Fibroblast of skin of abdomen (primary cell): ENCODE results near the gene KCNE4.

Experiments used
- DNase-seq: peaks from one replicate; pipeline ENCODE4 v3.0.0-alpha.2; 2013

Gene KCNE4

GRCh38 chr2:223058952-223059716, 7.1 kb downstream of the KCNE4 start:
- DNase-seq: peak; percentile 83

GRCh38 chr2:223060201-223060825, 8.3 kb downstream of the KCNE4 start:
- DNase-seq: no peak

GRCh38 chr2:223062396-223062795, 10.4 kb downstream of the KCNE4 start:
- peak; percentile 97 for DNase-seq

GRCh38 chr2:223065107-223065506, 13.1 kb downstream of the KCNE4 start:
- no peak for DNase-seq

GRCh38 chr2:223066721-223067120, 14.7 kb downstream of the KCNE4 start:
- no peak for DNase-seq

GRCh38 chr2:223068071-223068470, 16.1 kb downstream of the KCNE4 start:
- DNase-seq: no peak

GRCh38 chr2:223069465-223069864, 17.5 kb downstream of the KCNE4 start:
- DNase-seq: no peak

GRCh38 chr2:223069988-223070387, 18.0 kb downstream of the KCNE4 start:
- DNase-seq: no peak

GRCh38 chr2:223071139-223071538, 19.1 kb downstream of the KCNE4 start:
- DNase-seq: no peak

- DNase-seq: no peak
Observed at GRCh38 chr2:223072826-223073225, 20.8 kb downstream of the KCNE4 start.

- peak; percentile 71 for DNase-seq
Observed at GRCh38 chr2:223075301-223076270, 23.6 kb downstream of the KCNE4 start.

GRCh38 chr2:223076573-223076972, 24.6 kb downstream of the KCNE4 start:
- peak; percentile 92 for DNase-seq

- DNase-seq: no peak
Observed at GRCh38 chr2:223078482-223078881, 26.5 kb downstream of the KCNE4 start.

GRCh38 chr2:223079378-223079777, 27.4 kb downstream of the KCNE4 start:
- DNase-seq: no peak

GRCh38 chr2:223079925-223080324, 27.9 kb downstream of the KCNE4 start:
- no peak for DNase-seq

GRCh38 chr2:223080790-223081360, 28.9 kb downstream of the KCNE4 start:
- peak; percentile 40 for DNase-seq

GRCh38 chr2:223081789-223082188, 29.8 kb downstream of the KCNE4 start:
- peak; percentile 46 for DNase-seq

- DNase-seq: peak; percentile 51
Observed at GRCh38 chr2:223082706-223083105, 30.7 kb downstream of the KCNE4 start.

- DNase-seq: no peak
Observed at GRCh38 chr2:223083402-223084070, 31.5 kb downstream of the KCNE4 start.

GRCh38 chr2:223084873-223085272, 32.9 kb downstream of the KCNE4 start:
- DNase-seq: no peak

- no peak for DNase-seq
Observed at GRCh38 chr2:223086370-223086981, 34.5 kb downstream of the KCNE4 start.

- DNase-seq: no peak
Observed at GRCh38 chr2:223087466-223087865, 35.5 kb downstream of the KCNE4 start.
